Rectal smooth muscle tissue (tissue), 1 donor: Measurements from ENCODE around the gene CDK2.

Source experiments
- H3K27ac ChIP-seq: one replicate; pipeline ENCODE4 v1.7.0; 2013; ENCODE audit warnings: low read depth, low read length, inconsistent platforms
- H3K27me3 ChIP-seq: one replicate; pipeline ENCODE4 v1.7.0; 2013; ENCODE audit warnings: low read length; ENCODE audit not compliant: control insufficient read depth, insufficient read depth
- H3K36me3 ChIP-seq: one replicate; pipeline ENCODE4 v1.7.0; 2013; ENCODE audit warnings: low read length; ENCODE audit not compliant: control insufficient read depth, insufficient read depth
- H3K4me1 ChIP-seq: one replicate; pipeline ENCODE4 v1.7.0; 2013; ENCODE audit warnings: low read length; ENCODE audit not compliant: control insufficient read depth, insufficient read depth
- H3K4me3 ChIP-seq: one replicate; pipeline ENCODE4 v1.7.0; 2013; ENCODE audit warnings: low read length
- H3K9ac ChIP-seq: one replicate; pipeline ENCODE4 v1.7.0; 2013; ENCODE audit warnings: low read length

Gene CDK2

GRCh38 chr12:55931317-55931779, 35.3 kb upstream of the CDK2 start:
- Histone ChIP-seq H3K9ac (peak overlapping the region; percentile 70), H3K27ac (peak overlapping the region; percentile 81), H3K36me3 (no peaks in the 10 kb centered on the region), H3K4me1 (peaks cover 18% of the 10 kb centered on the region), H3K27me3 (no peaks in the 10 kb centered on the region), H3K4me3 (peak overlapping the region; percentile 77)

- Histone ChIP-seq H3K36me3 (no peaks in the 10 kb centered on the region), H3K9ac (peak overlapping the region; percentile 90), H3K27ac (peak overlapping the region; percentile 81), H3K27me3 (no peaks in the 10 kb centered on the region), H3K4me3 (peak overlapping the region; percentile 90), H3K4me1 (peaks cover 18% of the 10 kb centered on the region)
Observed at GRCh38 chr12:55931780-55932550, 34.7 kb upstream of the CDK2 start.

GRCh38 chr12:55932551-55932910, 34.1 kb upstream of the CDK2 start:
- no peaks in the 10 kb centered on the region for H3K36me3 ChIP-seq
- peak overlapping the region; percentile 90 for H3K4me3 ChIP-seq
- H3K9ac ChIP-seq: peak overlapping the region; percentile 90
- no peak overlapping the region for H3K27ac ChIP-seq
- H3K4me1 ChIP-seq: peaks cover 18% of the 10 kb centered on the region
- H3K27me3 ChIP-seq: no peaks in the 10 kb centered on the region

- Histone ChIP-seq H3K4me3 (peak overlapping the region; percentile 90), H3K4me1 (peaks cover 15% of the 10 kb centered on the region), H3K36me3 (no peaks in the 10 kb centered on the region), H3K9ac (no peak overlapping the region), H3K27me3 (no peaks in the 10 kb centered on the region), H3K27ac (no peak overlapping the region)
Observed at GRCh38 chr12:55933169-55933798, 33.3 kb upstream of the CDK2 start.

GRCh38 chr12:55933799-55934742, 32.6 kb upstream of the CDK2 start:
- H3K4me3 ChIP-seq: no peak overlapping the region
- H3K27ac ChIP-seq: no peak overlapping the region
- peaks cover 15% of the 10 kb centered on the region for H3K4me1 ChIP-seq
- H3K9ac ChIP-seq: no peak overlapping the region
- no peaks in the 10 kb centered on the region for H3K27me3 ChIP-seq
- no peaks in the 10 kb centered on the region for H3K36me3 ChIP-seq

GRCh38 chr12:55934773-55935172, 31.9 kb upstream of the CDK2 start:
- H3K4me1 ChIP-seq: peaks cover 15% of the 10 kb centered on the region
- no peaks in the 10 kb centered on the region for H3K36me3 ChIP-seq
- no peak overlapping the region for H3K4me3 ChIP-seq
- H3K27me3 ChIP-seq: no peaks in the 10 kb centered on the region
- H3K27ac ChIP-seq: no peak overlapping the region
- H3K9ac ChIP-seq: no peak overlapping the region

GRCh38 chr12:55935738-55936151, 30.9 kb upstream of the CDK2 start:
- Histone ChIP-seq H3K4me3 (peak overlapping the region; percentile 38), H3K27me3 (no peaks in the 10 kb centered on the region), H3K4me1 (peaks cover 12% of the 10 kb centered on the region), H3K9ac (no peak overlapping the region), H3K36me3 (no peaks in the 10 kb centered on the region), H3K27ac (no peak overlapping the region)

- H3K27ac ChIP-seq: no peak overlapping the region
- H3K4me1 ChIP-seq: peaks cover 1% of the 10 kb centered on the region
- H3K36me3 ChIP-seq: peaks cover 5% of the 10 kb centered on the region
- no peak overlapping the region for H3K4me3 ChIP-seq
- no peak overlapping the region for H3K9ac ChIP-seq
- no peaks in the 10 kb centered on the region for H3K27me3 ChIP-seq
Observed at GRCh38 chr12:55937981-55938380, 28.6 kb upstream of the CDK2 start.

- Histone ChIP-seq H3K36me3 (peaks cover 5% of the 10 kb centered on the region), H3K27me3 (no peaks in the 10 kb centered on the region), H3K4me1 (no peaks in the 10 kb centered on the region), H3K27ac (no peak overlapping the region), H3K9ac (no peak overlapping the region), H3K4me3 (no peak overlapping the region)
Observed at GRCh38 chr12:55938826-55939501, 27.7 kb upstream of the CDK2 start.

GRCh38 chr12:55940065-55940732, 26.4 kb upstream of the CDK2 start:
- Histone ChIP-seq H3K36me3 (peaks cover 5% of the 10 kb centered on the region), H3K4me1 (no peaks in the 10 kb centered on the region), H3K9ac (no peak overlapping the region), H3K4me3 (no peak overlapping the region), H3K27me3 (no peaks in the 10 kb centered on the region), H3K27ac (no peak overlapping the region)

GRCh38 chr12:55942055-55942454, 24.6 kb upstream of the CDK2 start:
- Histone ChIP-seq H3K27me3 (no peaks in the 10 kb centered on the region), H3K27ac (no peak overlapping the region), H3K4me1 (no peaks in the 10 kb centered on the region), H3K36me3 (peaks cover 5% of the 10 kb centered on the region), H3K4me3 (no peak overlapping the region), H3K9ac (no peak overlapping the region)
